Tibial nerve (tissue), 3 donors: ENCODE results near the gene MUC13.

Experiments
- CTCF ChIP-seq, 5 experiments: fragments of 200-600 bp in 3 of 5; fragments of 450-650 bp in 2 of 5; sonication (generic) in 3 of 5; IDR thresholded peaks; one replicate each; pipeline ENCODE4 v1.5.1; 2016 to 2019; ENCODE audit warnings: antibody characterized with exemption in 5 of 5, mild to moderate bottlenecking in 3 of 5, moderate library complexity in 2 of 5
- POLR2A ChIP-seq, 2 donors: fragments of 450-650 bp; IDR thresholded peaks; one replicate each; pipeline ENCODE4 v1.6.1; 2017; ENCODE audit warnings: antibody characterized with exemption in 2 of 2, mild to moderate bottlenecking in 2 of 2, moderate library complexity in 2 of 2

- TF ChIP-seq CTCF (IDR thresholded peaks at IDR 0.05): no peak
- TF ChIP-seq POLR2A (IDR thresholded peaks at IDR 0.05): no peak
These were observed 29.8 kb upstream of the MUC13 start for GRCh38 chr3:124964387-124964786.
